ENCODE data around the gene TOX2.

Gene TOX2

DNA sequence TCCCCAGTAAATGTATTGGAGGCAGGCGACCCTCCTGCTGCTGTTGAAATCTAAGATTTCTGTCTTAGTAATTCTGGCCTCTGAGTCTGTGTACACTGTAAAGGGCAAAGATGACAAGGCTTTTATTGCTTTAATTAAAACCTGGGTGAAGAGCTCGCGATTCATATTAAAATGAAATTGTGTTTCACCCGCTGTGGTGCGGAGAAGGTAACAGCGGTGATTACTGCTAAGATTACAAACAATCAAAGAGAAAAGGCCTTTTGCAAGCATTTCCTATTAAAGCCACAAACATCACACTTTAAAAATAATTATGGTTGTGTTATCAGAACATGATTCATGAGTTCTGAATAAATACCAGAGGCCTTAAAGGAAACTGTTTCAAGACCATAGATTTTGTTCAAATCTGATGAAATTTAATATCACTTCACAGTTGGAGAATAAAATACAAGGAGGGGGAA, 69.3 kb downstream of the TOX2 start:
- WGBS (ENCODE audit: extremely low coverage, insufficient coverage, low lambda C conversion rate): no CpG with 5 or more reads among the region's 6 CpGs
- H3K18ac ChIP-seq (ENCODE audit: low read length): no peak overlapping the region
- H3K79me2 ChIP-seq (ENCODE audit: control insufficient read depth, insufficient read depth, low read length): no peaks in the 10 kb centered on the region
- no peaks in the 10 kb centered on the region for H3K27me3 ChIP-seq (ENCODE audit: insufficient read depth, low read length, poor library complexity)
- H3K4ac ChIP-seq (ENCODE audit: low read depth, low read length): no peak overlapping the region
- no peak overlapping the region for H2BK5ac ChIP-seq (ENCODE audit: low read length)
- H3K4me2 ChIP-seq (ENCODE audit: low read length): no peak overlapping the region
- no peaks in the 10 kb centered on the region for H3K36me3 ChIP-seq (ENCODE audit: control insufficient read depth, insufficient read depth, low read length)
- H2BK120ac ChIP-seq (ENCODE audit: low read depth, low read length): no peak overlapping the region
- no peak overlapping the region for H3K23ac ChIP-seq (ENCODE audit: low read length)
- H4K5ac ChIP-seq (ENCODE audit: low read length): no peak overlapping the region
- H3K4me3 ChIP-seq (ENCODE audit: low read length): no peak overlapping the region
- H3K4me1 ChIP-seq (ENCODE audit: control insufficient read depth, low read depth, low read length): no peaks in the 10 kb centered on the region
- H3K56ac ChIP-seq (ENCODE audit: low read length): no peak overlapping the region
- H3K9ac ChIP-seq (ENCODE audit: low read length): no peak overlapping the region
- no peak for DNase-seq
- no peak overlapping the region for H4K8ac ChIP-seq (ENCODE audit: low read depth, low read length)
- H3K27ac ChIP-seq (ENCODE audit: low read depth, low read length): no peak overlapping the region
- H2AK5ac ChIP-seq (ENCODE audit: low read length): no peak overlapping the region
- H3K79me1 ChIP-seq (ENCODE audit: low read length): no peaks in the 10 kb centered on the region
- no peak overlapping the region for H2BK15ac ChIP-seq (replicated peaks; ENCODE audit: low read depth)

DNA sequence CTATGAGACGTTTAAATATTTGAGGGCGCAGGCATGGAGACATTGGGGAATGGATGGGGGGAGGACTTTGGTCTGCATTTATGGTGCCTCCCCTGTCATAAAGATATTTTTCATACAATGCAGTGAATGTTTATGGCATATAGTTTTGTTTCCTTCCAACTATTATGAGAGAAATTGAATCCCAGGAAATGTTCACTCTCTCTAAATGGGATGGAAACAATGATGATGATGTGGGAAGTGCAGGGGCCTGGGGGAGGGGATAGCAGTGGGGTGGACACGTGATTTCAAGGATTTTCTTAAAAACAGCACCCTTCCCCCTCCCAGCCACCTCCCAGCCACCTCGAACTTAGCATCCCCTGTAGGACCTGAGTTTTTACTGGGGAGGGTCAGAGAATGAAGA, 69.9 kb downstream of the TOX2 start:
- no peak overlapping the region for H3K56ac ChIP-seq (ENCODE audit: low read length)
- no peak overlapping the region for H3K4ac ChIP-seq (ENCODE audit: low read depth, low read length)
- no peak overlapping the region for H3K23ac ChIP-seq (ENCODE audit: low read length)
- H3K4me1 ChIP-seq (ENCODE audit: control insufficient read depth, low read depth, low read length): no peaks in the 10 kb centered on the region
- no peaks in the 10 kb centered on the region for H3K36me3 ChIP-seq (ENCODE audit: control insufficient read depth, insufficient read depth, low read length)
- no peaks in the 10 kb centered on the region for H3K79me1 ChIP-seq (ENCODE audit: low read length)
- no peak overlapping the region for H2AK5ac ChIP-seq (ENCODE audit: low read length)
- H2BK15ac ChIP-seq (replicated peaks; ENCODE audit: low read depth): no peak overlapping the region
- H3K79me2 ChIP-seq (ENCODE audit: control insufficient read depth, insufficient read depth, low read length): no peaks in the 10 kb centered on the region
- no peak overlapping the region for H2BK5ac ChIP-seq (ENCODE audit: low read length)
- WGBS (ENCODE audit: extremely low coverage, insufficient coverage, low lambda C conversion rate): no CpG with 5 or more reads among the region's 4 CpGs
- no peak overlapping the region for H3K4me3 ChIP-seq (ENCODE audit: low read length)
- no peak overlapping the region for H3K4me2 ChIP-seq (ENCODE audit: low read length)
- H3K9ac ChIP-seq (ENCODE audit: low read length): no peak overlapping the region
- no peak overlapping the region for H2BK120ac ChIP-seq (ENCODE audit: low read depth, low read length)
- no peak overlapping the region for H3K18ac ChIP-seq (ENCODE audit: low read length)
- no peak overlapping the region for H3K27ac ChIP-seq (ENCODE audit: low read depth, low read length)
- H4K5ac ChIP-seq (ENCODE audit: low read length): no peak overlapping the region
- H3K27me3 ChIP-seq (ENCODE audit: insufficient read depth, low read length, poor library complexity): no peaks in the 10 kb centered on the region
- no peak overlapping the region for H4K8ac ChIP-seq (ENCODE audit: low read depth, low read length)
- no peak for DNase-seq

DNA sequence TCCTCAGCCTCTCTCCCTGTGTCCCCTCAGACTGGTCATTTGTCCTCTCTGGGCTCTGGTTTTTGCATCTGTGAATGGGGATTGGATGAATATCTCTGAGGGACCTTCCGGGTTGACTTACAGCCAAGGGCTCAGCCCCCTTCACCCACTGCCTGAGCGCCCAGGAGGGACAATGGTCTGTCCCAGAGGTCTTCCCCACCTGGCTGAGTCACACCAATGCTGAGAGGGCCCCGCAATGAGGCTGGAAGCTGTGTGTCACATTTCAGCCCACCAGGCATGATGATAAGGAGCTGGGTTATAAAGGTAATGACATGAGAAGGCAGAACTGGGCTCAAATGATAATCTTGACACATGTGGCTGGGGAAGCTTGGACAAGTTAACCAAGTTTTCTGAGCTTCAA, 70.5 kb downstream of the TOX2 start:
- WGBS (ENCODE audit: extremely low coverage, insufficient coverage, low lambda C conversion rate): no CpG with 5 or more reads among the region's 3 CpGs
- Histone ChIP-seq H4K5ac (ENCODE audit: low read length) (no peak overlapping the region), H3K4me3 (ENCODE audit: low read length) (no peak overlapping the region), H3K27me3 (ENCODE audit: insufficient read depth, low read length, poor library complexity) (no peaks in the 10 kb centered on the region), H3K18ac (ENCODE audit: low read length) (no peak overlapping the region), H3K9ac (ENCODE audit: low read length) (no peak overlapping the region), H3K4ac (ENCODE audit: low read depth, low read length) (no peak overlapping the region), H2AK5ac (ENCODE audit: low read length) (no peak overlapping the region), H3K79me2 (ENCODE audit: control insufficient read depth, insufficient read depth, low read length) (no peaks in the 10 kb centered on the region), H4K8ac (ENCODE audit: low read depth, low read length) (no peak overlapping the region), H3K27ac (ENCODE audit: low read depth, low read length) (no peak overlapping the region), H3K79me1 (ENCODE audit: low read length) (no peaks in the 10 kb centered on the region), H2BK5ac (ENCODE audit: low read length) (no peak overlapping the region), H3K23ac (ENCODE audit: low read length) (no peak overlapping the region), H3K4me1 (ENCODE audit: control insufficient read depth, low read depth, low read length) (no peaks in the 10 kb centered on the region), H3K4me2 (ENCODE audit: low read length) (no peak overlapping the region), H2BK120ac (ENCODE audit: low read depth, low read length) (no peak overlapping the region), H3K56ac (ENCODE audit: low read length) (no peak overlapping the region), H2BK15ac (replicated peaks; ENCODE audit: low read depth) (no peak overlapping the region), H3K36me3 (ENCODE audit: control insufficient read depth, insufficient read depth, low read length) (no peaks in the 10 kb centered on the region)
- peak; percentile 22 for DNase-seq

DNA sequence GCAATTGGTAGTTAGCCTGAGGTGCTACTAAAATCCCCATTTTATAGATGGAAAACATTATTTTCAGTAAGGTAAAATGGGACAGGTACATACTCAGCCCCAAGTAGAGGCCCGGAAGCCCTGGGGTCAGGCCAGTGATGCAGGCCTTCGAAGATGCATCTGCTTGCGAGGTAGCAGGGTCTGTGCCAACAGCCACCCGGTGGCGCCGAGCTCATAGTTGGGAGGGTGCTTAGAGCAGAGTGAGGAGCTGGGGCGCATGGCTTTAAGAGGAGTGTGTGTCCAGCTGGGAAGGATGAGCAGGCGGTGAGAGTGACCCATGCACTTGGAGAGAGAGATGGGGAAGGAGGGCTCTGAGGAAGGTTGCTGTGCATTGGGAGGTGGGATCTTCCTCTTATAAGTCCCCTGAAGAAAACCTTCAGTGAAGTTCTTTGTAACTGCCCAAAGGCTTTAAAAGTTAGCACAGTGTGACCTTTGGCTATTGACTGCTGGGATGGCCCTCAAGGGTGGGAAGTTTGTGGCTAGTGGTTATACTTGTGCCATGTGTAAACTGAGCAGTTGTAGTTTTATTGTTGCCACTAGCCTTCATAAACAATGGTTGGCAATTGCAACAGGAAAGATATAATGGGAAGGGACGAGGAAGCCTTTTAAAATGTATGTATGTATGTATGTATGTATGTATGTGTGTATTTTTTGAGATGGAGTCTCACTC, 71.1 kb downstream of the TOX2 start:
- H2BK15ac ChIP-seq (replicated peaks; ENCODE audit: low read depth): no peak overlapping the region
- H3K18ac ChIP-seq (ENCODE audit: low read length): no peak overlapping the region
- no peak overlapping the region for H3K4me2 ChIP-seq (ENCODE audit: low read length)
- no peak overlapping the region for H2BK5ac ChIP-seq (ENCODE audit: low read length)
- no peak overlapping the region for H3K9ac ChIP-seq (ENCODE audit: low read length)
- no peak overlapping the region for H2BK120ac ChIP-seq (ENCODE audit: low read depth, low read length)
- H3K36me3 ChIP-seq (ENCODE audit: control insufficient read depth, insufficient read depth, low read length): no peaks in the 10 kb centered on the region
- no peak for DNase-seq
- H3K4me3 ChIP-seq (ENCODE audit: low read length): no peak overlapping the region
- no peak overlapping the region for H3K27ac ChIP-seq (ENCODE audit: low read depth, low read length)
- no peak overlapping the region for H4K8ac ChIP-seq (ENCODE audit: low read depth, low read length)
- H2AK5ac ChIP-seq (ENCODE audit: low read length): no peak overlapping the region
- H3K23ac ChIP-seq (ENCODE audit: low read length): no peak overlapping the region
- H3K79me2 ChIP-seq (ENCODE audit: control insufficient read depth, insufficient read depth, low read length): no peaks in the 10 kb centered on the region
- no peaks in the 10 kb centered on the region for H3K79me1 ChIP-seq (ENCODE audit: low read length)
- no peaks in the 10 kb centered on the region for H3K27me3 ChIP-seq (ENCODE audit: insufficient read depth, low read length, poor library complexity)
- WGBS (ENCODE audit: extremely low coverage, insufficient coverage, low lambda C conversion rate): no CpG with 5 or more reads among the region's 9 CpGs
- H4K5ac ChIP-seq (ENCODE audit: low read length): no peak overlapping the region
- no peak overlapping the region for H3K4ac ChIP-seq (ENCODE audit: low read depth, low read length)
- H3K56ac ChIP-seq (ENCODE audit: low read length): no peak overlapping the region
- H3K4me1 ChIP-seq (ENCODE audit: control insufficient read depth, low read depth, low read length): no peaks in the 10 kb centered on the region

DNA sequence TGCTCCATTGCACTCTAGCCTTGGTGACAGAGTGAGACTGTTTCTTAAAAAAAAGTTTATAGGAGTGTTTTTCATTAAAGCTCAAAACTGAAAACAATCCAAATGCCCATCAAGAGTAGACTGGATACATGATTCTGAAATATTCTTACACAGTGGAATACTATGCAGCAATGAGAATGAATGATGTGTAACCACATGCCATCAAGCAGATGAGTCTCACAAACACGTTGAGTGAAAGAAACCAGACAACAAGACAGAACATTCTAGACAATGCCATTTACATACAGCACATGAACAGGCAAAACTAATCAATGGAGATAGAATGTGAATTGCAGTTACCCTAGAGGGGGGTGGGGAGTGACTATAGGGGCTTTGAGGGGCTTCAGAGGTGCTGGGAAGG, 72.4 kb downstream of the TOX2 start:
- no peaks in the 10 kb centered on the region for H3K4me1 ChIP-seq (ENCODE audit: control insufficient read depth, low read depth, low read length)
- no peak overlapping the region for H3K4ac ChIP-seq (ENCODE audit: low read depth, low read length)
- H2BK120ac ChIP-seq (ENCODE audit: low read depth, low read length): no peak overlapping the region
- H3K27me3 ChIP-seq (ENCODE audit: insufficient read depth, low read length, poor library complexity): no peaks in the 10 kb centered on the region
- no peak overlapping the region for H4K8ac ChIP-seq (ENCODE audit: low read depth, low read length)
- H3K27ac ChIP-seq (ENCODE audit: low read depth, low read length): no peak overlapping the region
- no peak overlapping the region for H2BK5ac ChIP-seq (ENCODE audit: low read length)
- H3K79me2 ChIP-seq (ENCODE audit: control insufficient read depth, insufficient read depth, low read length): no peaks in the 10 kb centered on the region
- no peak overlapping the region for H2BK15ac ChIP-seq (replicated peaks; ENCODE audit: low read depth)
- H3K36me3 ChIP-seq (ENCODE audit: control insufficient read depth, insufficient read depth, low read length): no peaks in the 10 kb centered on the region
- no peak overlapping the region for H3K23ac ChIP-seq (ENCODE audit: low read length)
- no peak overlapping the region for H3K4me3 ChIP-seq (ENCODE audit: low read length)
- no peak overlapping the region for H3K56ac ChIP-seq (ENCODE audit: low read length)
- no peak for DNase-seq
- WGBS (ENCODE audit: extremely low coverage, insufficient coverage, low lambda C conversion rate): no CpG with 5 or more reads among the region's 1 CpG
- H3K18ac ChIP-seq (ENCODE audit: low read length): no peak overlapping the region
- no peak overlapping the region for H3K4me2 ChIP-seq (ENCODE audit: low read length)
- no peak overlapping the region for H2AK5ac ChIP-seq (ENCODE audit: low read length)
- no peak overlapping the region for H3K9ac ChIP-seq (ENCODE audit: low read length)
- H3K79me1 ChIP-seq (ENCODE audit: low read length): no peaks in the 10 kb centered on the region
- H4K5ac ChIP-seq (ENCODE audit: low read length): no peak overlapping the region

DNA sequence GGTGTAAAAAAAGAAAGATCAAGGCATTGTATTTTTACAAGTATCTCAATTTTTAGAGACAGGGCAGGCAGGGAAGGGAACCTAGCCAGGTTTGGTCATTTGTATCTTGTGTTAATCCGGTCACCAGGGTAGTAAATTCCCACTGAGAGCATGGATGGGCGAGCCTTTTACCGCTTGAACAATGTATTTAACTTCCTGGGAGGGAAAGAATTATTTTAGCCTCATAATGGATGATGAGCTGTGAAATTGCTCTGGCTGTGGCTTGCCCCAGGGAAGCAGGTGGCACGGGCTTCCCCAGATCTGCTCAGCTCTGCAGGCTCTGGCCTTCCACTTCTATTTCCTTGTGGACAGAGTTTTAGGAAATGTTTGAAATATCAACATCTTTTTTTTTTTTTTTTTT, 72.9 kb downstream of the TOX2 start:
- Histone ChIP-seq H3K79me2 (ENCODE audit: control insufficient read depth, insufficient read depth, low read length) (no peaks in the 10 kb centered on the region), H3K9ac (ENCODE audit: low read length) (no peak overlapping the region), H3K27ac (ENCODE audit: low read depth, low read length) (no peak overlapping the region), H3K36me3 (ENCODE audit: control insufficient read depth, insufficient read depth, low read length) (no peaks in the 10 kb centered on the region), H2BK5ac (ENCODE audit: low read length) (no peak overlapping the region), H3K4me1 (ENCODE audit: control insufficient read depth, low read depth, low read length) (no peaks in the 10 kb centered on the region), H3K4me3 (ENCODE audit: low read length) (no peak overlapping the region), H4K8ac (ENCODE audit: low read depth, low read length) (no peak overlapping the region), H3K27me3 (ENCODE audit: insufficient read depth, low read length, poor library complexity) (no peaks in the 10 kb centered on the region), H3K56ac (ENCODE audit: low read length) (no peak overlapping the region), H2AK5ac (ENCODE audit: low read length) (no peak overlapping the region), H4K5ac (ENCODE audit: low read length) (no peak overlapping the region), H3K4ac (ENCODE audit: low read depth, low read length) (no peak overlapping the region), H3K4me2 (ENCODE audit: low read length) (no peak overlapping the region), H2BK120ac (ENCODE audit: low read depth, low read length) (no peak overlapping the region), H2BK15ac (replicated peaks; ENCODE audit: low read depth) (no peak overlapping the region), H3K79me1 (ENCODE audit: low read length) (no peaks in the 10 kb centered on the region), H3K23ac (ENCODE audit: low read length) (no peak overlapping the region), H3K18ac (ENCODE audit: low read length) (no peak overlapping the region)
- no peak for DNase-seq
- no CpG with 5 or more reads among the region's 4 CpGs for WGBS (ENCODE audit: extremely low coverage, insufficient coverage, low lambda C conversion rate)
